HepG2 (cell line): ENCODE results near the gene STX4. TPM values are rescaled to one million over a fixed set of nuclear protein-coding genes. Genes with fewer than 3 reads are reported as not detected.

ENCODE experiments used
- ARHGAP35 ChIP-seq: sonication (generic); formaldehyde crosslinking; IDR thresholded peaks from 2 replicates; pipeline ENCODE4 v1.9.0; 2022; ENCODE audit warnings: mild to moderate bottlenecking, inconsistent platforms, moderate library complexity, missing genetic modification reagents, borderline replicate concordance
- JUND ChIP-seq: sonication (generic); formaldehyde crosslinking; IDR thresholded peaks from 2 replicates; pipeline ENCODE4 v1.8.0; 2022; ENCODE audit warnings: mild to moderate bottlenecking, missing genetic modification reagents
- MAFF ChIP-seq: IDR thresholded peaks from 2 replicates; pipeline ENCODE4 v1.6.1; 2011; ENCODE audit warnings: low read depth, low read length, improper control_type of control experiment
- NFE2L2 ChIP-seq: fragments of 150-350 bp; IDR thresholded peaks from 2 replicates; pipeline ENCODE4 v1.6.1; 2014; ENCODE audit warnings: low read length
- NFIB ChIP-seq: sonication (generic); formaldehyde crosslinking; IDR thresholded peaks from 2 replicates; pipeline ENCODE4 v1.9.0; 2021; ENCODE audit warnings: missing genetic modification reagents, mild to moderate bottlenecking, borderline replicate concordance
- RNF2 ChIP-seq: fragments of 450-650 bp; conservative IDR thresholded peaks from 2 replicates; pipeline ENCODE4 v1.6.1; 2016; ENCODE audit warnings: low read depth
- SP2 ChIP-seq: sonication (generic); formaldehyde crosslinking; IDR thresholded peaks from 2 replicates; pipeline ENCODE4 v1.5.1; 2020; ENCODE audit warnings: mild to moderate bottlenecking, missing genetic modification reagents
- SRSF4 ChIP-seq: fragments of 200-400 bp; formaldehyde crosslinking; IDR thresholded peaks from one replicate; pipeline ENCODE4 v1.6.1; 2018; ENCODE audit warnings: mild to moderate bottlenecking, low read depth, low read length, moderate library complexity; ENCODE audit not compliant: poor library complexity, severe bottlenecking
- ZNF225 ChIP-seq: sonication (generic); formaldehyde crosslinking; IDR thresholded peaks from 2 replicates; pipeline ENCODE4 v1.4.0; 2020; ENCODE audit warnings: mild to moderate bottlenecking, missing genetic modification reagents
- ZNF44 ChIP-seq: sonication (generic); formaldehyde crosslinking; IDR thresholded peaks from 2 replicates; pipeline ENCODE4 v1.5.1; 2020; ENCODE audit warnings: mild to moderate bottlenecking, missing genetic modification reagents
- ZNF496 ChIP-seq: sonication (generic); formaldehyde crosslinking; IDR thresholded peaks from 2 replicates; pipeline ENCODE4 v1.8.1; 2023; ENCODE audit warnings: mild to moderate bottlenecking, moderate library complexity, missing genetic modification reagents; ENCODE audit not compliant: insufficient replicate concordance
- ZNF878 ChIP-seq: sonication (generic); formaldehyde crosslinking; IDR thresholded peaks from 2 replicates; pipeline ENCODE4 v1.8.1; 2023; ENCODE audit warnings: mild to moderate bottlenecking, missing genetic modification reagents, moderate library complexity
- polyA plus RNA-seq, 8 experiments: library from polyadenylated mRNA; depleted of rRNA in 3 of 8; stranded (reverse) in 7 of 8; unstranded in 1 of 8; fragments of >200 nt; fragmentation: Illumina TruSeq in 4 of 8; extraction: Trizol in 4 of 8; gene quantifications; 2 replicates each; pipeline versions ENCODE4 v1.2.1 to v1.2.3, GENCODE V29; 2011 to 2016; ENCODE audit warnings: low read depth in 4 of 8, missing spikeins in 1 of 8, mixed read lengths in 1 of 8; ENCODE audit not compliant: insufficient read depth in 1 of 8
- total RNA-seq, 5 experiments: library from RNA; depleted of rRNA; stranded (reverse); fragments of >200 nt; fragmentation: Illumina TruSeq; extraction: Trizol; gene quantifications; 2 replicates each; pipeline ENCODE4 v1.2.3, GENCODE V29; 2016; ENCODE audit warnings: low read depth in 1 of 5
- TF ChIP-seq, protein P1 (sequence below): IDR thresholded peaks from 2 replicates; pipeline ENCODE4 v1.6.1; 2016; ENCODE audit warnings: low read depth, missing genetic modification reagents, missing compliant biosample characterization
- TF ChIP-seq, protein P2 (sequence below): IDR thresholded peaks from 2 replicates; pipeline ENCODE4 v1.6.1; 2012; ENCODE audit warnings: low read depth, low read length, improper control_type of control experiment
- TF ChIP-seq, protein P3 (sequence below): sonication (generic); formaldehyde crosslinking; conservative IDR thresholded peaks from 2 replicates; pipeline ENCODE4 v1.4.0; 2020; ENCODE audit warnings: missing genetic modification reagents
- TF ChIP-seq, protein P4 (sequence below): IDR thresholded peaks from 2 replicates; pipeline ENCODE4 v1.6.1; 2016; ENCODE audit warnings: low read depth

The STX4 gene
- total and polyA plus RNA-seq, 2 of the 13 experiments (the other 11 are each of a cell fraction or from before 2014, with no cell fraction given): 29.2 to 34.6 TPM

DNA sequence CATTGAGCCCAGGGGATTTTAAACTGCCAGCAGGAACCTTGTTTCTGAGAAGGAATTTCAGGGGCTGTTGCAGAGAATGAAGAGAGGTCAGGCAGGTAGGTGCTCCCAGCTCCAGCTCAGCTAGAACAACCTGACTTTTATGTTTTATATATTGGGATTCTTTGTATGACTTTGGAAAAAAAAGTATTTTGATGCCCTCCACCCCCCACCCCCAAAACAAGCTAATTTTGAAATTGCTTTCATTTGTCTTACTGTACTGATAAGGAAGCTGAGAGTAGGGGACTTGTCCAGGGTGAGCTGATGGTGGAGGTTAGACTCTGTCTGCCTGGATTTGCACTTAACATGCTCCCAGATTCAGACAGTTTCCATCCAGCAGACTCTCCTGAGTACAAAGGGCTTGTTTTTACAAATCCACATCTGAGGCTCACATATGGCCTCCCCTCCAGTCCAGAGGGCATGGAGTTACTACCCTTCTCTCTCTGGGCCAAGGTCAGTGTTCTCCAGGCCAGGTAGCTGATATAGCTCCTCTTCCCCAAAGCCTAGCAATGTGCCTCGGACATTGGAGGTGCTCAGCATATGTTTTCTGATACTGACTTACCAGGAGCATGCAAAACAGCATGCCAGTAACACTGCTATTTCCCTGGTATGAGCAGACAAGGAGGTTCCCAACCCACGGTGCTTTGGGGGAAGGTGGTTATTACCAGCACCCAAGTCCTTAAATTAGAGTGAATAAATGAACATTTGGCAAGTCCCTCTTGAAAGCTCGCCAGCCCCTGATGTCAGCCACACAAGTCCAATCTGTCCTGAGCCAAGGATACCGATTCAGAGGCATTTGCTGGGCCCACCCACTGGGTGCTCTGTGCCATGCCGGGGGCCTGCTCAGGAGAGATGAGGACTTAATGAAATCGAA lies 34.3 kb upstream of the STX4 start (continued):
- TF ChIP-seq, protein P1, sequence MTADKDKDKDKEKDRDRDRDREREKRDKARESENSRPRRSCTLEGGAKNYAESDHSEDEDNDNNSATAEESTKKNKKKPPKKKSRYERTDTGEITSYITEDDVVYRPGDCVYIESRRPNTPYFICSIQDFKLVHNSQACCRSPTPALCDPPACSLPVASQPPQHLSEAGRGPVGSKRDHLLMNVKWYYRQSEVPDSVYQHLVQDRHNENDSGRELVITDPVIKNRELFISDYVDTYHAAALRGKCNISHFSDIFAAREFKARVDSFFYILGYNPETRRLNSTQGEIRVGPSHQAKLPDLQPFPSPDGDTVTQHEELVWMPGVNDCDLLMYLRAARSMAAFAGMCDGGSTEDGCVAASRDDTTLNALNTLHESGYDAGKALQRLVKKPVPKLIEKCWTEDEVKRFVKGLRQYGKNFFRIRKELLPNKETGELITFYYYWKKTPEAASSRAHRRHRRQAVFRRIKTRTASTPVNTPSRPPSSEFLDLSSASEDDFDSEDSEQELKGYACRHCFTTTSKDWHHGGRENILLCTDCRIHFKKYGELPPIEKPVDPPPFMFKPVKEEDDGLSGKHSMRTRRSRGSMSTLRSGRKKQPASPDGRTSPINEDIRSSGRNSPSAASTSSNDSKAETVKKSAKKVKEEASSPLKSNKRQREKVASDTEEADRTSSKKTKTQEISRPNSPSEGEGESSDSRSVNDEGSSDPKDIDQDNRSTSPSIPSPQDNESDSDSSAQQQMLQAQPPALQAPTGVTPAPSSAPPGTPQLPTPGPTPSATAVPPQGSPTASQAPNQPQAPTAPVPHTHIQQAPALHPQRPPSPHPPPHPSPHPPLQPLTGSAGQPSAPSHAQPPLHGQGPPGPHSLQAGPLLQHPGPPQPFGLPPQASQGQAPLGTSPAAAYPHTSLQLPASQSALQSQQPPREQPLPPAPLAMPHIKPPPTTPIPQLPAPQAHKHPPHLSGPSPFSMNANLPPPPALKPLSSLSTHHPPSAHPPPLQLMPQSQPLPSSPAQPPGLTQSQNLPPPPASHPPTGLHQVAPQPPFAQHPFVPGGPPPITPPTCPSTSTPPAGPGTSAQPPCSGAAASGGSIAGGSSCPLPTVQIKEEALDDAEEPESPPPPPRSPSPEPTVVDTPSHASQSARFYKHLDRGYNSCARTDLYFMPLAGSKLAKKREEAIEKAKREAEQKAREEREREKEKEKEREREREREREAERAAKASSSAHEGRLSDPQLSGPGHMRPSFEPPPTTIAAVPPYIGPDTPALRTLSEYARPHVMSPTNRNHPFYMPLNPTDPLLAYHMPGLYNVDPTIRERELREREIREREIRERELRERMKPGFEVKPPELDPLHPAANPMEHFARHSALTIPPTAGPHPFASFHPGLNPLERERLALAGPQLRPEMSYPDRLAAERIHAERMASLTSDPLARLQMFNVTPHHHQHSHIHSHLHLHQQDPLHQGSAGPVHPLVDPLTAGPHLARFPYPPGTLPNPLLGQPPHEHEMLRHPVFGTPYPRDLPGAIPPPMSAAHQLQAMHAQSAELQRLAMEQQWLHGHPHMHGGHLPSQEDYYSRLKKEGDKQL (CRISPR knock-in tag): no peak
- TF ChIP-seq, protein P2, sequence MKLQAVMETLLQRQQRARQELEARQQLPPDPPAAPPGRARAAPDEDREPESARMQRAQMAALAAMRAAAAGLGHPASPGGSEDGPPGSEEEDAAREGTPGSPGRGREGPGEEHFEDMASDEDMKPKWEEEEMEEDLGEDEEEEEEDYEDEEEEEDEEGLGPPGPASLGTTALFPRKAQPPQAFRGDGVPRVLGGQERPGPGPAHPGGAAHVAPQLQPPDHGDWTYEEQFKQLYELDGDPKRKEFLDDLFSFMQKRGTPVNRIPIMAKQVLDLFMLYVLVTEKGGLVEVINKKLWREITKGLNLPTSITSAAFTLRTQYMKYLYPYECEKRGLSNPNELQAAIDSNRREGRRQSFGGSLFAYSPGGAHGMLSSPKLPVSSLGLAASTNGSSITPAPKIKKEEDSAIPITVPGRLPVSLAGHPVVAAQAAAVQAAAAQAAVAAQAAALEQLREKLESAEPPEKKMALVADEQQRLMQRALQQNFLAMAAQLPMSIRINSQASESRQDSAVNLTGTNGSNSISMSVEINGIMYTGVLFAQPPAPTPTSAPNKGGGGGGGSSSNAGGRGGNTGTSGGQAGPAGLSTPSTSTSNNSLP: no peak
- no peak for TF ChIP-seq ARHGAP35
- TF ChIP-seq NFIB: no peak
- no peak for TF ChIP-seq ZNF496 (CRISPR knock-in tag)
- TF ChIP-seq JUND (CRISPR knock-in tag): no peak
- TF ChIP-seq ZNF225: no peak
- no peak for TF ChIP-seq RNF2
- peak; percentile 42; the same call in 1 of the 2 replicates for TF ChIP-seq ZNF878 (CRISPR knock-in tag)
- TF ChIP-seq, protein P3, sequence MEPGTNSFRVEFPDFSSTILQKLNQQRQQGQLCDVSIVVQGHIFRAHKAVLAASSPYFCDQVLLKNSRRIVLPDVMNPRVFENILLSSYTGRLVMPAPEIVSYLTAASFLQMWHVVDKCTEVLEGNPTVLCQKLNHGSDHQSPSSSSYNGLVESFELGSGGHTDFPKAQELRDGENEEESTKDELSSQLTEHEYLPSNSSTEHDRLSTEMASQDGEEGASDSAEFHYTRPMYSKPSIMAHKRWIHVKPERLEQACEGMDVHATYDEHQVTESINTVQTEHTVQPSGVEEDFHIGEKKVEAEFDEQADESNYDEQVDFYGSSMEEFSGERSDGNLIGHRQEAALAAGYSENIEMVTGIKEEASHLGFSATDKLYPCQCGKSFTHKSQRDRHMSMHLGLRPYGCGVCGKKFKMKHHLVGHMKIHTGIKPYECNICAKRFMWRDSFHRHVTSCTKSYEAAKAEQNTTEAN: no peak
- TF ChIP-seq, protein P4, sequence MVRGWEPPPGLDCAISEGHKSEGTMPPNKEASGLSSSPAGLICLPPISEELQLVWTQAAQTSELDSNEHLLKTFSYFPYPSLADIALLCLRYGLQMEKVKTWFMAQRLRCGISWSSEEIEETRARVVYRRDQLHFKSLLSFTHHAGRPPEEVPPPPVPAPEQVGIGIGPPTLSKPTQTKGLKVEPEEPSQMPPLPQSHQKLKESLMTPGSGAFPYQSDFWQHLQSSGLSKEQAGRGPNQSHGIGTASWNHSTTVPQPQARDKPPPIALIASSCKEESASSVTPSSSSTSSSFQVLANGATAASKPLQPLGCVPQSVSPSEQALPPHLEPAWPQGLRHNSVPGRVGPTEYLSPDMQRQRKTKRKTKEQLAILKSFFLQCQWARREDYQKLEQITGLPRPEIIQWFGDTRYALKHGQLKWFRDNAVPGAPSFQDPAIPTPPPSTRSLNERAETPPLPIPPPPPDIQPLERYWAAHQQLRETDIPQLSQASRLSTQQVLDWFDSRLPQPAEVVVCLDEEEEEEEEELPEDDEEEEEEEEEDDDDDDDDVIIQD: 0 out of 2 replicates have a peak, but pooled peaks have one; percentile 25
- no peak for TF ChIP-seq NFE2L2
- TF ChIP-seq ZNF44 (CRISPR knock-in tag): peak; percentile 80; the same call in 1 of the 2 replicates
- TF ChIP-seq MAFF: no peak
- TF ChIP-seq SP2: no peak
- no peak for TF ChIP-seq SRSF4
